Mammary epithelial cell (primary cell): ENCODE measurements around the gene RABGAP1L.

Experiments
- EZH2 ChIP-seq: IDR thresholded peaks from 2 replicates; pipeline ENCODE4 v1.6.1; 2012; ENCODE audit warnings: low read length, inconsistent platforms, borderline replicate concordance
- TF ChIP-seq, protein P1 (sequence below), 2 donors: IDR thresholded peaks in 1 of 2; conservative IDR thresholded peaks in 1 of 2; 2 replicates each; pipeline ENCODE4 v1.5.1; 2011 to 2012; ENCODE audit warnings: inconsistent platforms in 2 of 2, low read length in 2 of 2, mild to moderate bottlenecking in 2 of 2, control low read depth in 1 of 2, low read depth in 1 of 2; ENCODE audit not compliant: insufficient read depth in 1 of 2; ENCODE audit errors: extremely low read depth in 1 of 2

DNA sequence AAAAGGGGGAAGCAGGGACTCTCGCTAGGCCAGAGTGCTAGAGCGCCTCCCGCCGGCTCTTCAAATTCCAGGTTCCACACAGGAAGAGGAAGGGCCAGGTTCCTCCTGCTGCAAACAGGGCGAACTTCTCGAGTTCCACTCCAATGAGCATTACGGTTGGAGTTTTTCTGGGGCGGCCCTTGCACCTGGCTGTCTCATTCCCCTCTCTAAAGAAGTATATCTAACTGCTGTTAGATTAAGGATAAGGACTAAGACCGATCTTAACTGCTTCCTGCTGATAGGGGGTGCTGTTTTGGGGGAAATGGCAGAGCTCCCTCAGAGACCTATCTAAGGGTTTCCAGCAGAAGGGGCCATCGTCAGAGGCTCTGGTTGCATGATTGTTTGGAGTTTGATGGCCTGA lies 138.0 kb downstream of the RABGAP1L start:
- TF ChIP-seq, protein P1, sequence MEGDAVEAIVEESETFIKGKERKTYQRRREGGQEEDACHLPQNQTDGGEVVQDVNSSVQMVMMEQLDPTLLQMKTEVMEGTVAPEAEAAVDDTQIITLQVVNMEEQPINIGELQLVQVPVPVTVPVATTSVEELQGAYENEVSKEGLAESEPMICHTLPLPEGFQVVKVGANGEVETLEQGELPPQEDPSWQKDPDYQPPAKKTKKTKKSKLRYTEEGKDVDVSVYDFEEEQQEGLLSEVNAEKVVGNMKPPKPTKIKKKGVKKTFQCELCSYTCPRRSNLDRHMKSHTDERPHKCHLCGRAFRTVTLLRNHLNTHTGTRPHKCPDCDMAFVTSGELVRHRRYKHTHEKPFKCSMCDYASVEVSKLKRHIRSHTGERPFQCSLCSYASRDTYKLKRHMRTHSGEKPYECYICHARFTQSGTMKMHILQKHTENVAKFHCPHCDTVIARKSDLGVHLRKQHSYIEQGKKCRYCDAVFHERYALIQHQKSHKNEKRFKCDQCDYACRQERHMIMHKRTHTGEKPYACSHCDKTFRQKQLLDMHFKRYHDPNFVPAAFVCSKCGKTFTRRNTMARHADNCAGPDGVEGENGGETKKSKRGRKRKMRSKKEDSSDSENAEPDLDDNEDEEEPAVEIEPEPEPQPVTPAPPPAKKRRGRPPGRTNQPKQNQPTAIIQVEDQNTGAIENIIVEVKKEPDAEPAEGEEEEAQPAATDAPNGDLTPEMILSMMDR (conservative IDR thresholded peaks at IDR 0.05 in 1 of 2, IDR thresholded peaks at IDR 0.05 in 1 of 2; ENCODE audit: extremely low read depth in 1 of 2, insufficient read depth in 1 of 2, low read depth in 1 of 2, low read length in 2 of 2): no peak
- TF ChIP-seq EZH2: no peak
